ENCODE results near the gene ZBTB45. TPM values are rescaled to one million over a fixed set of nuclear protein-coding genes. Genes with fewer than 3 reads are reported as not detected.

The ZBTB45 gene
- total and polyA plus RNA-seq, 2 donors (not counting 1 experiment from before 2014, with no cell fraction given), result 12.6 to 20.9 TPM

- ATAC-seq (ENCODE audit: low read depth), result no peak
- DNase-seq, result peak; percentile 25
- Histone ChIP-seq H2AFZ (ENCODE audit: insufficient read depth, low read depth, low read length, poor library complexity, severe bottlenecking) (peak overlapping the region; percentile 87), H3K4me2 (replicated peaks; ENCODE audit: low read depth, low read length, poor library complexity, severe bottlenecking) (no peak overlapping the region), H4K20me1 (ENCODE audit: control insufficient read depth, insufficient read depth, low read length, poor library complexity, severe bottlenecking) (no peaks in the 10 kb centered on the region), H3K9me3 (ENCODE audit: control extremely low read depth in 1 of 3, control insufficient read depth in 2 of 3, insufficient read depth in 1 of 3, low read length in 2 of 3) (peaks cover 0 to 39% (median 0%) of the 10 kb centered on the region in 3 donors), H3K9ac (ENCODE audit: low read length) (no peak overlapping the region), H3K36me3 (replicated peaks in 1 of 2; ENCODE audit: control extremely low read depth in 1 of 2, control insufficient read depth in 1 of 2, extremely low read depth in 1 of 2, insufficient read depth in 2 of 2, low read length in 1 of 2) (no peaks in the 10 kb centered on the region), H3K4me1 (ENCODE audit: control insufficient read depth in 2 of 2, insufficient read depth in 2 of 2, low read length in 2 of 2) (peaks cover 9 to 20% of the 10 kb centered on the region in 2 donors), H3K4me3 (ENCODE audit: control extremely low read depth in 1 of 5, extremely low read depth in 1 of 5, insufficient read depth in 1 of 5, low read depth in 2 of 5, low read length in 4 of 5) (no peak overlapping the region), H3K79me2 (ENCODE audit: control insufficient read depth, insufficient read depth, low read length) (no peaks in the 10 kb centered on the region), H3K27me3 (replicated peaks in 1 of 4; ENCODE audit: control extremely low read depth in 1 of 4, control insufficient read depth in 3 of 4, insufficient read depth in 4 of 4, low read length in 3 of 4) (no peaks in the 10 kb centered on the region), H3K27ac (ENCODE audit: low read length in 2 of 2) (no peak overlapping the region)
- no peak overlapping the region for H3K27ac Mint-ChIP-seq
- peaks cover 19% of the 10 kb centered on the region for H3K4me1 Mint-ChIP-seq
- no peaks in the 10 kb centered on the region for H3K27me3 Mint-ChIP-seq
- H3K9me3 Mint-ChIP-seq (ENCODE audit: insufficient read depth), result peaks cover 2% of the 10 kb centered on the region
- POLR2A ChIA-PET, result interaction anchor here (0.6 to 1.6 kb wide), 3 partner anchors 19 to 138 kb away, joined by 3 to 5 read pairs (median 5); partner anchors contain the start of genes ZBTB45 and ZNF497
- peak overlapping the region; percentile 91 for H3K4me3 Mint-ChIP-seq
- intact Hi-C loops (cut with micrococcal nuclease), result no loop called here
- CTCF ChIA-PET, result interaction anchor here (3.4 kb wide), 1 partner anchor 19 kb away, joined by 19 read pairs; the partner anchor contains the start of gene ZBTB45
- TF ChIP-seq, protein P1, sequence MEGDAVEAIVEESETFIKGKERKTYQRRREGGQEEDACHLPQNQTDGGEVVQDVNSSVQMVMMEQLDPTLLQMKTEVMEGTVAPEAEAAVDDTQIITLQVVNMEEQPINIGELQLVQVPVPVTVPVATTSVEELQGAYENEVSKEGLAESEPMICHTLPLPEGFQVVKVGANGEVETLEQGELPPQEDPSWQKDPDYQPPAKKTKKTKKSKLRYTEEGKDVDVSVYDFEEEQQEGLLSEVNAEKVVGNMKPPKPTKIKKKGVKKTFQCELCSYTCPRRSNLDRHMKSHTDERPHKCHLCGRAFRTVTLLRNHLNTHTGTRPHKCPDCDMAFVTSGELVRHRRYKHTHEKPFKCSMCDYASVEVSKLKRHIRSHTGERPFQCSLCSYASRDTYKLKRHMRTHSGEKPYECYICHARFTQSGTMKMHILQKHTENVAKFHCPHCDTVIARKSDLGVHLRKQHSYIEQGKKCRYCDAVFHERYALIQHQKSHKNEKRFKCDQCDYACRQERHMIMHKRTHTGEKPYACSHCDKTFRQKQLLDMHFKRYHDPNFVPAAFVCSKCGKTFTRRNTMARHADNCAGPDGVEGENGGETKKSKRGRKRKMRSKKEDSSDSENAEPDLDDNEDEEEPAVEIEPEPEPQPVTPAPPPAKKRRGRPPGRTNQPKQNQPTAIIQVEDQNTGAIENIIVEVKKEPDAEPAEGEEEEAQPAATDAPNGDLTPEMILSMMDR (IDR thresholded peaks at IDR 0.05), result no peak
- no peak for TF ChIP-seq EZH2 (IDR thresholded peaks at IDR 0.05; ENCODE audit: borderline replicate concordance, insufficient read depth, low read depth, low read length, poor library complexity, severe bottlenecking)
- WGBS (ENCODE audit: insufficient coverage), result 98% methylated on average over 14 of the region's 14 CpGs
These were observed 19.4 kb downstream of the ZBTB45 start for GRCh38 chr19:58500242-58500641.
